ENCODE results near the gene TFCP2L1. TPM values are rescaled to one million over a fixed set of nuclear protein-coding genes. Genes with fewer than 3 reads are reported as not detected.

Gene TFCP2L1
- total RNA-seq, 1 experiment from 2014 or later: 1.8 TPM

DNA sequence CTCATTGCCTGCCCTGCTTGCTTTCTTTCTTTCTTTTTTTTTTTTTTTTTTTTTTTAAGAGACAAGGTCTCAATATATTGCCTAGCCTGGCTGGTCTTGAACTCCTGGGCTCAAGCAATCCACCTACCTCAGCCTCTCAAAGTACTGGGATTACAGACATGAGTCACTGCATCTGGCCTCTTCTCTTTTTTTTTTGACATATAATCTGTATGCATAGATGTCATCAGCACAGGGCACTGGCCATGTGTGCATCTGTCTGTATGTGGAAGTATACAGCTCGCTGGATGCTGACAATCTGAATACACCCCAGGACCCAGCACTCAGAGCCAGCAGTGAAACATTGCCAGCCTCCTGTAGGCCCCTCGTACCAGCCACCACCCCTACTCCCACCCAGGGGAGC, 49.5 kb downstream of the TFCP2L1 start:
- no CpG with 5 or more reads among the region's 2 CpGs for WGBS (ENCODE audit: extremely low coverage, insufficient read length, low lambda C conversion rate)
- Histone ChIP-seq H3K14ac (ENCODE audit: insufficient read depth, low read length) (no peak overlapping the region), H3K9me3 (ENCODE audit: control insufficient read depth, low read depth, low read length) (no peaks in the 10 kb centered on the region), H3K56ac (ENCODE audit: insufficient read length, low read depth, low read length) (no peak overlapping the region), H3K27ac (ENCODE audit: insufficient read length, low read depth, low read length) (no peak overlapping the region), H2BK12ac (ENCODE audit: insufficient read length, low read depth, low read length) (no peak overlapping the region), H4K91ac (ENCODE audit: insufficient read length, low read depth, low read length) (no peak overlapping the region), H2BK15ac (ENCODE audit: low read depth, low read length) (no peak overlapping the region), H3K4me1 (ENCODE audit: insufficient read depth, low read length) (no peaks in the 10 kb centered on the region), H4K20me1 (ENCODE audit: control insufficient read depth, insufficient read depth, insufficient read length) (no peaks in the 10 kb centered on the region), H3K23ac (ENCODE audit: insufficient read length, low read depth, low read length) (no peak overlapping the region), H4K5ac (ENCODE audit: insufficient read length, low read depth, low read length) (no peak overlapping the region), H2AK5ac (ENCODE audit: insufficient read length, low read length) (no peak overlapping the region), H3T11ph (ENCODE audit: low read length) (no peak overlapping the region), H3K27me3 (ENCODE audit: insufficient read depth, low read length) (no peaks in the 10 kb centered on the region), H4K8ac (replicated peaks; ENCODE audit: insufficient read length, low read depth, low read length) (no peak overlapping the region), H3K4me2 (ENCODE audit: insufficient read depth, insufficient read length, low read length) (no peak overlapping the region), H2AFZ (ENCODE audit: low read length) (no peak overlapping the region), H3K23me2 (ENCODE audit: insufficient read length, low read depth, low read length, poor library complexity, severe bottlenecking) (no peaks in the 10 kb centered on the region), H3K9ac (ENCODE audit: extremely low read depth, insufficient read length, low read length) (no peak overlapping the region), H3K4ac (ENCODE audit: low read depth, low read length) (no peak overlapping the region), H3K79me1 (ENCODE audit: insufficient read depth, low read depth, low read length, poor library complexity, severe bottlenecking) (no peaks in the 10 kb centered on the region), H3K79me2 (ENCODE audit: insufficient read depth, low read length) (no peaks in the 10 kb centered on the region), H2BK5ac (ENCODE audit: insufficient read length, low read length) (no peak overlapping the region), H2BK120ac (ENCODE audit: low read depth, low read length, poor library complexity, severe bottlenecking) (no peak overlapping the region), H3K18ac (ENCODE audit: insufficient read length, low read depth, low read length) (no peak overlapping the region), H2BK20ac (ENCODE audit: low read depth, low read length, poor library complexity, severe bottlenecking) (no peak overlapping the region)
- peaks cover 2 to 4% of the 10 kb centered on the region in 2 experiments; a peak in 3 of 4 replicates for H3K4me1 Mint-ChIP-seq
- DNase-seq: no peak
- H3K27me3 Mint-ChIP-seq (ENCODE audit: low read depth): peaks cover 2% of the 10 kb centered on the region
- no peaks in the 10 kb centered on the region; a peak in 1 of 5 replicates for H3K9me3 Mint-ChIP-seq
- no peak overlapping the region for H3K4me3 Mint-ChIP-seq
- TF ChIP-seq CTCF (conservative IDR thresholded peaks at IDR 0.05): no peak
- H3K36me3 Mint-ChIP-seq (ENCODE audit: insufficient read depth in 1 of 3, low read depth in 3 of 3): no peaks in the 10 kb centered on the region
- no peak overlapping the region; a peak in 1 of 7 replicates for H3K27ac Mint-ChIP-seq

Data from H9 (cell line).